Osteoblast (primary cell): ENCODE data around the gene CGNL1. TPM values are rescaled to one million over a fixed set of nuclear protein-coding genes. Genes with fewer than 3 reads are reported as not detected.

Experiments used
- DNase-seq: peaks from one replicate; pipeline ENCODE4 v3.0.0; 2011; ENCODE audit warnings: low spot score, mixed read lengths; ENCODE audit not compliant: insufficient read length; ENCODE audit errors: missing footprints
- H2AFZ ChIP-seq: 2 replicates; pipeline ENCODE4 v1.6.0; 2011; ENCODE audit warnings: mild to moderate bottlenecking, low read length
- H3K27ac ChIP-seq: 2 replicates; pipeline ENCODE4 v1.5.1; 2011; ENCODE audit warnings: mild to moderate bottlenecking, low read depth, low read length, moderate library complexity
- H3K27me3 ChIP-seq: 2 replicates; pipeline ENCODE4 v1.6.0; 2012; ENCODE audit warnings: mild to moderate bottlenecking, control low read depth, inconsistent platforms, low read length, moderate library complexity; ENCODE audit not compliant: insufficient read depth
- H3K36me3 ChIP-seq: 2 replicates; pipeline ENCODE4 v1.5.1; 2011; ENCODE audit warnings: mild to moderate bottlenecking, low read length, control low read depth, moderate library complexity; ENCODE audit not compliant: insufficient read depth
- H3K4me1 ChIP-seq: 2 replicates; pipeline ENCODE4 v1.5.1; 2011; ENCODE audit warnings: mild to moderate bottlenecking, low read length, control low read depth, moderate library complexity; ENCODE audit not compliant: insufficient read depth
- H3K4me2 ChIP-seq: 2 replicates; pipeline ENCODE4 v1.6.0; 2011; ENCODE audit warnings: mild to moderate bottlenecking, low read length; ENCODE audit not compliant: insufficient read depth
- H3K4me3 ChIP-seq: fragments of 200-600 bp; sonication (generic); 3 replicates; pipeline ENCODE4 v1.5.1; 2012; ENCODE audit warnings: mild to moderate bottlenecking, low read length, inconsistent platforms; ENCODE audit not compliant: insufficient read depth
- H3K79me2 ChIP-seq: 2 replicates; pipeline ENCODE4 v1.6.0; 2012; ENCODE audit warnings: mild to moderate bottlenecking, low read length, control low read depth, inconsistent platforms; ENCODE audit not compliant: insufficient read depth
- H3K9me3 ChIP-seq: 2 replicates; pipeline ENCODE4 v1.5.1; 2011; ENCODE audit warnings: low read depth, low read length, control low read depth
- H4K20me1 ChIP-seq: 2 replicates; pipeline ENCODE4 v1.6.0; 2012; ENCODE audit warnings: mild to moderate bottlenecking, low read length, control low read depth; ENCODE audit not compliant: insufficient read depth
- total RNA-seq: library from RNA; depleted of rRNA; stranded (reverse); fragments of >200 nt; gene quantifications from 2 replicates; pipeline ENCODE4 v1.2.3, GENCODE V29; 2012
- TF ChIP-seq, protein P1 (sequence below): IDR thresholded peaks from 2 replicates; pipeline ENCODE4 v1.5.1; 2011; ENCODE audit warnings: mild to moderate bottlenecking, low read depth, low read length, moderate library complexity; ENCODE audit errors: extremely low read depth

Gene CGNL1
- total RNA-seq, 1 donor = 1.1 TPM

DNA sequence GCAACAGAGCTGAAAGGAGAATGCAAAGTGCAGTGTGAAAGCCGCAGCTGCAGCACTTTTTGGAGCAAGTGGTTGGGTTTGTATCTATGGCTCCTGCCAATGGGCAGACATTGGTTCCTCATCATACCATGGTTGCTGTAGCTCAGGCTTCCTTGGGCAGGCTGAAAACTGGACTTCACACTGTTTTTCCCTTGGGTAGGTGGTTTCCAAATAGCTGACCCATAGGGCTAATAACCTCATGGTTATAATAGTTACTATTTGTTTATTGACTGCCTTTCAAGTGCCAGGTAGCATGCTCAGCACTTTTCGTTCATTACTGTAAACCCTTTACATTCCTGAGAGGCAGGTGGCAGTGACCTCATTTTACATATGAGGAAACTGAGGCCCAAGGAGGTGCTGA, 4.5 kb downstream of the CGNL1 start:
- Histone ChIP-seq H3K4me3 (no peak overlapping the region), H3K79me2 (no peaks in the 10 kb centered on the region), H3K27me3 (peaks cover 56% of the 10 kb centered on the region), H3K4me1 (peaks cover 9% of the 10 kb centered on the region), H3K4me2 (no peak overlapping the region), H3K27ac (no peak overlapping the region), H3K36me3 (no peaks in the 10 kb centered on the region), H4K20me1 (no peaks in the 10 kb centered on the region), H2AFZ (no peak overlapping the region), H3K9me3 (no peaks in the 10 kb centered on the region)
- TF ChIP-seq, protein P1, sequence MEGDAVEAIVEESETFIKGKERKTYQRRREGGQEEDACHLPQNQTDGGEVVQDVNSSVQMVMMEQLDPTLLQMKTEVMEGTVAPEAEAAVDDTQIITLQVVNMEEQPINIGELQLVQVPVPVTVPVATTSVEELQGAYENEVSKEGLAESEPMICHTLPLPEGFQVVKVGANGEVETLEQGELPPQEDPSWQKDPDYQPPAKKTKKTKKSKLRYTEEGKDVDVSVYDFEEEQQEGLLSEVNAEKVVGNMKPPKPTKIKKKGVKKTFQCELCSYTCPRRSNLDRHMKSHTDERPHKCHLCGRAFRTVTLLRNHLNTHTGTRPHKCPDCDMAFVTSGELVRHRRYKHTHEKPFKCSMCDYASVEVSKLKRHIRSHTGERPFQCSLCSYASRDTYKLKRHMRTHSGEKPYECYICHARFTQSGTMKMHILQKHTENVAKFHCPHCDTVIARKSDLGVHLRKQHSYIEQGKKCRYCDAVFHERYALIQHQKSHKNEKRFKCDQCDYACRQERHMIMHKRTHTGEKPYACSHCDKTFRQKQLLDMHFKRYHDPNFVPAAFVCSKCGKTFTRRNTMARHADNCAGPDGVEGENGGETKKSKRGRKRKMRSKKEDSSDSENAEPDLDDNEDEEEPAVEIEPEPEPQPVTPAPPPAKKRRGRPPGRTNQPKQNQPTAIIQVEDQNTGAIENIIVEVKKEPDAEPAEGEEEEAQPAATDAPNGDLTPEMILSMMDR = no peak
- no peak for DNase-seq

GRCh38 chr15:57382215-57382614, 5.9 kb downstream of the CGNL1 start:
- TF ChIP-seq, protein P1 = no peak
- Histone ChIP-seq H3K79me2 (no peaks in the 10 kb centered on the region), H3K9me3 (no peaks in the 10 kb centered on the region), H3K27me3 (peaks cover 51% of the 10 kb centered on the region), H3K4me2 (no peak overlapping the region), H2AFZ (no peak overlapping the region), H4K20me1 (no peaks in the 10 kb centered on the region), H3K27ac (no peak overlapping the region), H3K36me3 (no peaks in the 10 kb centered on the region), H3K4me3 (no peak overlapping the region), H3K4me1 (peaks cover 3% of the 10 kb centered on the region)
- DNase-seq = no peak

DNA sequence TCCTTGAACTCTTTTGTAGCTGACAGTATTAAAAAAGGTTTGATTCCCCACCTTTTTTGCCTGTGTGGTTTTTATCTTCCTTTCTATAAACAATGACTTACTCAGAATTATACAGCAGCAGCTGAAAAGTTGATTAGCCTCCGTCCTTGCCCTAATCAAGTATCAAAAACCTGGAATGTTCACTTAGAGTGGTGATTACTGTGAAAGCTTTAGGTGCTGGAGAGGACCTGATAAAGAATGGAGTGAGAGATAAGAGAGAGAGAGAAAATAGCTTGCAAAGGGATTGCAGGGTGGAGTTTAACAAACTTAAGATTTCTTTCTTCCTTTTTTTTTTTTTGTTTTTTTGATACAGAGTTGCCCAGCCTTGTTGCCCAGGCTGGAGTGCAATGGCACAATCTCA, 6.7 kb downstream of the CGNL1 start:
- H3K4me1 ChIP-seq = peaks cover 2% of the 10 kb centered on the region
- no peak overlapping the region for H3K27ac ChIP-seq
- H3K4me3 ChIP-seq = no peak overlapping the region
- no peak for DNase-seq
- no peak overlapping the region for H3K4me2 ChIP-seq
- H4K20me1 ChIP-seq = no peaks in the 10 kb centered on the region
- H3K9me3 ChIP-seq = no peaks in the 10 kb centered on the region
- no peaks in the 10 kb centered on the region for H3K79me2 ChIP-seq
- no peak overlapping the region for H2AFZ ChIP-seq
- H3K27me3 ChIP-seq = peaks cover 44% of the 10 kb centered on the region
- no peaks in the 10 kb centered on the region for H3K36me3 ChIP-seq
- TF ChIP-seq, protein P1 = no peak

- Histone ChIP-seq H3K27me3 (peaks cover 47% of the 10 kb centered on the region), H3K36me3 (no peaks in the 10 kb centered on the region), H4K20me1 (no peaks in the 10 kb centered on the region), H3K4me3 (no peak overlapping the region), H3K27ac (no peak overlapping the region), H3K4me1 (peaks cover 2% of the 10 kb centered on the region), H3K4me2 (no peak overlapping the region), H3K9me3 (no peaks in the 10 kb centered on the region), H2AFZ (no peak overlapping the region), H3K79me2 (no peaks in the 10 kb centered on the region)
- TF ChIP-seq, protein P1 = no peak
- DNase-seq = no peak
These were observed 7.7 kb downstream of the CGNL1 start for GRCh38 chr15:57384024-57384423.
